ENCODE results near the gene FAM111A. TPM values are rescaled to one million over a fixed set of nuclear protein-coding genes. Genes with fewer than 3 reads are reported as not detected.
"Not testable (repeated sequence)": the region's sequence is repeated elsewhere in the genome, so short reads cannot be mapped to it uniquely, and the experiment has no call there.

Gene FAM111A
- total RNA-seq, 1 donor from 2014 or later = 7.9 TPM

GRCh38 chr11:59106363-59107336 is 36.0 kb upstream of the FAM111A start, which contains the start of gene FAM111B:
Gene FAM111B (plus strand): TSS chr11:59107237. CDS start chr11:59109626, 2,389 bp downstream.
- no peak for FAIRE-seq
- no peak for TF ChIP-seq CTCF (IDR thresholded peaks at IDR 0.05; ENCODE audit: insufficient read depth, low read length, severe bottlenecking)
- Histone ChIP-seq H3K27me3 (ENCODE audit: control insufficient read depth, insufficient read depth, low read length) (no peaks in the 10 kb centered on the region), H3K4me3 (ENCODE audit: low read depth, low read length) (peak within 1 kb of the TSS; percentile 48), H3K36me3 (ENCODE audit: control insufficient read depth, insufficient read depth, low read length) (no peaks in the 10 kb centered on the region)
- DNase-seq (ENCODE audit: low read depth) = peak; percentile 95

GRCh38 chr11:59107721-59108120 is 34.9 kb upstream of the FAM111A start:
- FAIRE-seq = peak; percentile 73
- H3K4me3 ChIP-seq (ENCODE audit: low read depth, low read length); H3K27me3 ChIP-seq (ENCODE audit: control insufficient read depth, insufficient read depth, low read length); H3K36me3 ChIP-seq (ENCODE audit: control insufficient read depth, insufficient read depth, low read length); DNase-seq (ENCODE audit: low read depth): not testable (repeated sequence)

- no peak overlapping the region for H3K4me3 ChIP-seq (ENCODE audit: low read depth, low read length)
- H3K36me3 ChIP-seq (ENCODE audit: control insufficient read depth, insufficient read depth, low read length) = no peaks in the 10 kb centered on the region
- no peaks in the 10 kb centered on the region for H3K27me3 ChIP-seq (ENCODE audit: control insufficient read depth, insufficient read depth, low read length)
- no peak for FAIRE-seq
- TF ChIP-seq CTCF (IDR thresholded peaks at IDR 0.05; ENCODE audit: insufficient read depth, low read length, severe bottlenecking) = no peak
- DNase-seq (ENCODE audit: low read depth) = no peak
Observed at GRCh38 chr11:59112494-59112893, 30.2 kb upstream of the FAM111A start.

- H3K27me3 ChIP-seq (ENCODE audit: control insufficient read depth, insufficient read depth, low read length) = no peaks in the 10 kb centered on the region
- H3K4me3 ChIP-seq (ENCODE audit: low read depth, low read length) = no peak overlapping the region
- no peaks in the 10 kb centered on the region for H3K36me3 ChIP-seq (ENCODE audit: control insufficient read depth, insufficient read depth, low read length)
- DNase-seq (ENCODE audit: low read depth) (no peak), FAIRE-seq (no peak)
- no peak for TF ChIP-seq CTCF (IDR thresholded peaks at IDR 0.05; ENCODE audit: insufficient read depth, low read length, severe bottlenecking)
Observed at GRCh38 chr11:59114344-59114743, 28.3 kb upstream of the FAM111A start.

DNA sequence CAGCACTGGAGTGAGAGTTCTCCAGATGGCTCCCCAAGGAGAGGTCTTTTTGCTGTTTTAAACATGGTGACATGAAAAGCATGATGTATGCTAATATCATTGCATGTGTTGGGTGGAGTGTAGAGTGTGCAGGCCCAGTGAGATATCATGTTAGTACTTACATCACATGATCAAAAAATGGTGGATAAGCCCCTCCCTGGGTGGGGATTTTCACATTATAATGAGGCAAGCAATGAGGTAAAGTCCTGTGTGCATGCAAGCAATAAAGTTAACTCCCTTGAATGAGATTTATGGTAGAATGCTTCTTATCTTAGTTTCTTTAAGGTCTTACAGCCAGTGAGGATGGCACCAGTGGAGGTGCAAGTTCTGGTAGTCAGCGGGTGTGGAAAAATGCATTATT is 27.1 kb upstream of the FAM111A start:
- no peak for DNase-seq (ENCODE audit: low read depth)
- Histone ChIP-seq H3K27me3 (ENCODE audit: control insufficient read depth, insufficient read depth, low read length) (no peaks in the 10 kb centered on the region), H3K4me3 (ENCODE audit: low read depth, low read length) (no peak overlapping the region), H3K36me3 (ENCODE audit: control insufficient read depth, insufficient read depth, low read length) (no peaks in the 10 kb centered on the region)
- no peak for FAIRE-seq
- TF ChIP-seq CTCF (IDR thresholded peaks at IDR 0.05; ENCODE audit: insufficient read depth, low read length, severe bottlenecking) = no peak

- FAIRE-seq = no peak
- no peak for DNase-seq (ENCODE audit: low read depth)
- Histone ChIP-seq H3K36me3 (ENCODE audit: control insufficient read depth, insufficient read depth, low read length) (no peaks in the 10 kb centered on the region), H3K27me3 (ENCODE audit: control insufficient read depth, insufficient read depth, low read length) (no peaks in the 10 kb centered on the region), H3K4me3 (ENCODE audit: low read depth, low read length) (no peak overlapping the region)
- TF ChIP-seq CTCF (IDR thresholded peaks at IDR 0.05; ENCODE audit: insufficient read depth, low read length, severe bottlenecking) = no peak
Observed at GRCh38 chr11:59117774-59118173, 24.9 kb upstream of the FAM111A start.

Data from bronchial epithelial cell (primary cell).